ENCODE data around the gene LSMEM2.

DNA sequence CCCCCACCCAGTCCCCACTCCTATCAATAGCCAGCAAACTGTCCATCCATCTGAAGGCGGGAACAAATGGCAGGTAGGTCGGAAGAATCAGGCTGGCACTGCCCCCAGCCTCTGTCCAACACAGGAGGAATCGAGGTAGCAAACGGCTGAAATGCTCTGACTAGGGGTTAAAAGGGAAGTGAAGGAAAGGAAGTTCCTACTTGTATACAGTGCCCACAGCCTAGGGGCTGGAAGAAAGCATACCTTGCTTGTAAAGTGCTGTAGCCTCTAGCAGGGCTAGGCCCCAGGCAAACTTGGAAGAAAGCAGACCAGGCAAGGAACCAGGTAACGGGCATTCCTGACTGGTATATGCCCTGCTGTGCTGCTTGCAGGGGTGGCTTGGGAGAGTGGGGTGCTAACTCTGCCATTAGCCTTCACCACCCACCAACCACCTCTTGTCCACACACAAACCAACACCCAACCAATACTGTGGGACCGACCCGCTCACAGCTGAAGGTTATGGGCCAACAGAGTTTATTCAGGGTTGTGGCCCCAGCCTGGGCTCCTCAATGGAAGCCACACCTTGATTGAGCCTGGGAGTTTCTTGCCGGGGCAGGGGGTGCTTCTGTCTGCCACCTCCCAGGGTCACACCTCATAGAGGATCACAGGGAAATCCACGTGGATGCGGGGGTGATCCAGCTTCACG lies 46.8 kb downstream of the LSMEM2 start:
- TF ChIP-seq, protein P1, sequence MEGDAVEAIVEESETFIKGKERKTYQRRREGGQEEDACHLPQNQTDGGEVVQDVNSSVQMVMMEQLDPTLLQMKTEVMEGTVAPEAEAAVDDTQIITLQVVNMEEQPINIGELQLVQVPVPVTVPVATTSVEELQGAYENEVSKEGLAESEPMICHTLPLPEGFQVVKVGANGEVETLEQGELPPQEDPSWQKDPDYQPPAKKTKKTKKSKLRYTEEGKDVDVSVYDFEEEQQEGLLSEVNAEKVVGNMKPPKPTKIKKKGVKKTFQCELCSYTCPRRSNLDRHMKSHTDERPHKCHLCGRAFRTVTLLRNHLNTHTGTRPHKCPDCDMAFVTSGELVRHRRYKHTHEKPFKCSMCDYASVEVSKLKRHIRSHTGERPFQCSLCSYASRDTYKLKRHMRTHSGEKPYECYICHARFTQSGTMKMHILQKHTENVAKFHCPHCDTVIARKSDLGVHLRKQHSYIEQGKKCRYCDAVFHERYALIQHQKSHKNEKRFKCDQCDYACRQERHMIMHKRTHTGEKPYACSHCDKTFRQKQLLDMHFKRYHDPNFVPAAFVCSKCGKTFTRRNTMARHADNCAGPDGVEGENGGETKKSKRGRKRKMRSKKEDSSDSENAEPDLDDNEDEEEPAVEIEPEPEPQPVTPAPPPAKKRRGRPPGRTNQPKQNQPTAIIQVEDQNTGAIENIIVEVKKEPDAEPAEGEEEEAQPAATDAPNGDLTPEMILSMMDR (IDR thresholded peaks at IDR 0.05; ENCODE audit: poor library complexity): no peak
- TF ChIP-seq EZH2 (IDR thresholded peaks at IDR 0.05; ENCODE audit: borderline replicate concordance) (no peak), EZH2phosphoT487 (IDR thresholded peaks at IDR 0.05; ENCODE audit: low read depth, severe bottlenecking, unreplicated experiment) (no peak)

Data from hepatocyte (in vitro differentiated cells).